Neural crest cell (in vitro differentiated cells): ENCODE data around the gene ZNF880. TPM values are rescaled to one million over a fixed set of nuclear protein-coding genes. Genes with fewer than 3 reads are reported as not detected.
"Not testable (repeated sequence)": the region's sequence is repeated elsewhere in the genome, so short reads cannot be mapped to it uniquely, and the experiment has no call there.

Source experiments
- DNase-seq: peaks from one replicate; pipeline ENCODE4 v3.0.0; 2021; ENCODE audit warnings: low read depth, mixed read lengths, low spot score
- H3K27ac Mint-ChIP-seq: one replicate; pipeline ENCODE4 v1.8.0; 2021; ENCODE audit warnings: mild to moderate bottlenecking, mixed read lengths; ENCODE audit not compliant: unreplicated experiment
- H3K27me3 Mint-ChIP-seq: 2 replicates; pipeline ENCODE4 v1.8.0; 2021; ENCODE audit warnings: low read depth, mild to moderate bottlenecking, mixed read lengths
- H3K36me3 Mint-ChIP-seq: 2 replicates; pipeline ENCODE4 v1.8.0; 2021; ENCODE audit warnings: low read depth, mild to moderate bottlenecking, mixed read lengths
- H3K4me1 Mint-ChIP-seq: 2 replicates; pipeline ENCODE4 v1.8.0; 2021; ENCODE audit warnings: mixed read lengths
- H3K4me3 Mint-ChIP-seq: one replicate; pipeline ENCODE4 v1.8.0; 2021; ENCODE audit warnings: mild to moderate bottlenecking, mixed read lengths
- H3K9me3 Mint-ChIP-seq: 2 replicates; pipeline ENCODE4 v1.8.0; 2021; ENCODE audit warnings: mixed read lengths
- CTCF ChIP-seq: fragments of 200-600 bp; sonication (generic); conservative IDR thresholded peaks from 2 replicates; pipeline ENCODE4 v1.5.0; 2021; ENCODE audit warnings: antibody characterized with exemption, mild to moderate bottlenecking
- total RNA-seq: library from RNA; stranded (reverse); gene quantifications from 2 replicates; pipeline ENCODE4 v1.2.1, GENCODE V29; 2021

Gene ZNF880
- total RNA-seq, 1 donor from 2014 or later, result 9.7 TPM

- peaks cover 15% of the 10 kb centered on the region for H3K4me1 Mint-ChIP-seq
- no peak for DNase-seq
- peaks cover 3% of the 10 kb centered on the region for H3K27me3 Mint-ChIP-seq
- peaks cover 32% of the 10 kb centered on the region for H3K36me3 Mint-ChIP-seq
- H3K27ac Mint-ChIP-seq, result peak overlapping the region; percentile 97
- H3K9me3 Mint-ChIP-seq, result peaks cover 12% of the 10 kb centered on the region
- peak overlapping the region; percentile 100 for H3K4me3 Mint-ChIP-seq
- no peak for TF ChIP-seq CTCF
These were observed 32.8 kb upstream of the ZNF880 start for GRCh38 chr19:52336791-52337381.

GRCh38 chr19:52339022-52339421 lies 30.7 kb upstream of the ZNF880 start:
- peaks cover 18% of the 10 kb centered on the region for H3K4me1 Mint-ChIP-seq
- H3K4me3 Mint-ChIP-seq, result peak overlapping the region; percentile 79
- DNase-seq, H3K27ac Mint-ChIP-seq, H3K27me3 Mint-ChIP-seq, H3K9me3 Mint-ChIP-seq: not testable (repeated sequence)
- H3K36me3 Mint-ChIP-seq, result peaks cover 21% of the 10 kb centered on the region

- peak; percentile 69 for TF ChIP-seq CTCF
- Mint-ChIP-seq H3K4me1 (peaks cover 3% of the 10 kb centered on the region), H3K27me3 (no peaks in the 10 kb centered on the region), H3K27ac (no peak overlapping the region), H3K9me3 (peaks cover 3% of the 10 kb centered on the region), H3K36me3 (peaks cover 19% of the 10 kb centered on the region), H3K4me3 (peak overlapping the region; percentile 68)
- DNase-seq, result peak; percentile 57
These were observed 26.2 kb upstream of the ZNF880 start for GRCh38 chr19:52343548-52343947.

GRCh38 chr19:52345162-52345561 lies 24.6 kb upstream of the ZNF880 start:
- H3K4me1 Mint-ChIP-seq, result peaks cover 3% of the 10 kb centered on the region
- no peak for DNase-seq
- H3K36me3 Mint-ChIP-seq, result peaks cover 24% of the 10 kb centered on the region
- no peak overlapping the region for H3K4me3 Mint-ChIP-seq
- H3K9me3 Mint-ChIP-seq, result peaks cover 3% of the 10 kb centered on the region
- no peak for TF ChIP-seq CTCF
- peak overlapping the region; percentile 88 for H3K27ac Mint-ChIP-seq
- no peaks in the 10 kb centered on the region for H3K27me3 Mint-ChIP-seq

- Mint-ChIP-seq H3K27me3 (no peaks in the 10 kb centered on the region), H3K36me3 (peaks cover 64% of the 10 kb centered on the region), H3K9me3 (peaks cover 26% of the 10 kb centered on the region), H3K4me3 (no peak overlapping the region), H3K27ac (no peak overlapping the region), H3K4me1 (peaks cover 7% of the 10 kb centered on the region)
- TF ChIP-seq CTCF, result peak; percentile 36
- DNase-seq, result peak; percentile 10
These were observed 18.2 kb upstream of the ZNF880 start for GRCh38 chr19:52351512-52351911.

GRCh38 chr19:52366414-52366824 lies 3.3 kb upstream of the ZNF880 start:
- H3K4me3 Mint-ChIP-seq, result no peak overlapping the region
- no peak for DNase-seq
- no peak overlapping the region for H3K27ac Mint-ChIP-seq
- H3K4me1 Mint-ChIP-seq, result no peaks in the 10 kb centered on the region
- TF ChIP-seq CTCF, result no peak
- H3K9me3 Mint-ChIP-seq, result peaks cover 25% of the 10 kb centered on the region
- H3K27me3 Mint-ChIP-seq, result no peaks in the 10 kb centered on the region
- peaks cover 67% of the 10 kb centered on the region for H3K36me3 Mint-ChIP-seq
